Measurements from ENCODE around the gene VCPKMT. TPM values are rescaled to one million over a fixed set of nuclear protein-coding genes. Genes with fewer than 3 reads are reported as not detected.

The VCPKMT gene
- total RNA-seq, result 1 to 10 TPM; 2.6 to 5.0 TPM
- 1 to 10 TPM; 2.8 to 3.0 TPM for polyA plus RNA-seq

DNA sequence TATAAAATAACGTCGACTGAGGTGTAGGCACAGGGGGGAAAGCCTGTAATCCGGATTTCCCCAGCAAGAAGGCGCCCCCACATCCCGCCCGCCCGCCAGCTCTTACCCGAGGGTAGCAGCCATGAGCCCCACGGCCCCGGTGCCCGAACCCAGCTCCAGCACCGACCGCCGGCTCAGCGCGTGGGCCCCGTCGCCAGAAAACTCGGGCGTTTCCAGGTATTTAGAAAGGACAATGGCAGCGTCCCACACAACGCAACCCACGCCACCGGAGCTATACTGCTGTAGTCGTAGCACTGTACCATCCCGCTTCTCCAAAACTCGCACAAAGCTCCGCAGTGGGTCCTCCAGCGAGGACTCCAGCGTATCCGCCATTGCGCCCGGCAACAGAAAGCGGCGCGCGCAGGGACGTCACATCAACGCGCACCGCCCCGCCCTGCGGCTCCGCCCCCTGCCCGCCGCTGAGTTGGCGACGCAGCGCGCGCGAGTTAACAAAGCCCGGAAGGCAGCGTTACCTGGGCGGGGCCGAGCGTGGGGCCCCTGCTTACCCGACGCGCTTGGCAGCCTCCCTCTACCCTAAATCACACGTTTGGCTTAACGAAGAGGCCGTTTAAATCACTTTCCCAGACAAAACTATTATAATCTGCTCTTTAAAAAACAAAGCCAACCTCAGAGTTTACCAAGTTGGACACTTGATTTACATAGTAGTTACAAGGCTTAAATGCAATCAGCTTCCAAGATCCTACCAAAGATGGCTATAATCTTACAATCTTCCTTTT is at the start of gene VCPKMT:
TSS of gene VCPKMT (minus strand) at position 392 of the 776 bp plus-strand sequence. CDS start at position 372, 20 bp downstream.
- Histone ChIP-seq H3K4me3 (ENCODE audit: low read depth in 1 of 3, low read length in 3 of 3) (peak within 1 kb of the TSS; percentile 72 to 98 (median 73)), H3K36me3 (ENCODE audit: control insufficient read depth in 4 of 4, insufficient read depth in 3 of 4, low read depth in 1 of 4, low read length in 3 of 4) (peaks cover 0 to 24% (median 6%) of the 10 kb centered on the region in 4 donors), H3K9me3 (ENCODE audit: control insufficient read depth in 4 of 4, low read length in 3 of 4) (no peaks in the 10 kb centered on the region), H3K27me3 (ENCODE audit: control insufficient read depth in 4 of 4, insufficient read depth in 4 of 4, low read length in 3 of 4) (no peaks in the 10 kb centered on the region), H3K27ac (ENCODE audit: low read depth in 1 of 2, low read length in 2 of 2) (peak within 1 kb of the TSS; percentile 90), H3K4me1 (ENCODE audit: control insufficient read depth in 4 of 4, insufficient read depth in 4 of 4, low read length in 3 of 4) (peaks cover 2 to 16% (median 12%) of the 10 kb centered on the region in 4 donors), H3K9ac (ENCODE audit: low read depth in 1 of 2, low read length in 2 of 2) (peak within 1 kb of the TSS; percentile 96 to 98)
- WGBS, result under 1% methylated on average over 63 of the region's 63 CpGs
- no peak for TF ChIP-seq HNF4G (IDR thresholded peaks at IDR 0.05)
- peak in 1 of 2 donors; percentile 16 for TF ChIP-seq EGR1 (IDR thresholded peaks at IDR 0.05; ENCODE audit: low read depth in 2 of 2)
- TF ChIP-seq, protein P1, sequence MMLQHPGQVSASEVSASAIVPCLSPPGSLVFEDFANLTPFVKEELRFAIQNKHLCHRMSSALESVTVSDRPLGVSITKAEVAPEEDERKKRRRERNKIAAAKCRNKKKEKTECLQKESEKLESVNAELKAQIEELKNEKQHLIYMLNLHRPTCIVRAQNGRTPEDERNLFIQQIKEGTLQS (IDR thresholded peaks at IDR 0.05), result no peak
- peak; percentile 45 to 54 for TF ChIP-seq RAD21 (IDR thresholded peaks at IDR 0.05)
- TF ChIP-seq, protein P2, sequence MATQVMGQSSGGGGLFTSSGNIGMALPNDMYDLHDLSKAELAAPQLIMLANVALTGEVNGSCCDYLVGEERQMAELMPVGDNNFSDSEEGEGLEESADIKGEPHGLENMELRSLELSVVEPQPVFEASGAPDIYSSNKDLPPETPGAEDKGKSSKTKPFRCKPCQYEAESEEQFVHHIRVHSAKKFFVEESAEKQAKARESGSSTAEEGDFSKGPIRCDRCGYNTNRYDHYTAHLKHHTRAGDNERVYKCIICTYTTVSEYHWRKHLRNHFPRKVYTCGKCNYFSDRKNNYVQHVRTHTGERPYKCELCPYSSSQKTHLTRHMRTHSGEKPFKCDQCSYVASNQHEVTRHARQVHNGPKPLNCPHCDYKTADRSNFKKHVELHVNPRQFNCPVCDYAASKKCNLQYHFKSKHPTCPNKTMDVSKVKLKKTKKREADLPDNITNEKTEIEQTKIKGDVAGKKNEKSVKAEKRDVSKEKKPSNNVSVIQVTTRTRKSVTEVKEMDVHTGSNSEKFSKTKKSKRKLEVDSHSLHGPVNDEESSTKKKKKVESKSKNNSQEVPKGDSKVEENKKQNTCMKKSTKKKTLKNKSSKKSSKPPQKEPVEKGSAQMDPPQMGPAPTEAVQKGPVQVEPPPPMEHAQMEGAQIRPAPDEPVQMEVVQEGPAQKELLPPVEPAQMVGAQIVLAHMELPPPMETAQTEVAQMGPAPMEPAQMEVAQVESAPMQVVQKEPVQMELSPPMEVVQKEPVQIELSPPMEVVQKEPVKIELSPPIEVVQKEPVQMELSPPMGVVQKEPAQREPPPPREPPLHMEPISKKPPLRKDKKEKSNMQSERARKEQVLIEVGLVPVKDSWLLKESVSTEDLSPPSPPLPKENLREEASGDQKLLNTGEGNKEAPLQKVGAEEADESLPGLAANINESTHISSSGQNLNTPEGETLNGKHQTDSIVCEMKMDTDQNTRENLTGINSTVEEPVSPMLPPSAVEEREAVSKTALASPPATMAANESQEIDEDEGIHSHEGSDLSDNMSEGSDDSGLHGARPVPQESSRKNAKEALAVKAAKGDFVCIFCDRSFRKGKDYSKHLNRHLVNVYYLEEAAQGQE (IDR thresholded peaks at IDR 0.05), result peak; percentile 75
- peak; percentile 36 for TF ChIP-seq TAF1 (conservative IDR thresholded peaks at IDR 0.05)
- TF ChIP-seq YY1 (IDR thresholded peaks at IDR 0.05), result peak; percentile 98
- no peak for TF ChIP-seq FOXA2 (IDR thresholded peaks at IDR 0.05)
- peak in 1 of 2 donors; percentile 58 for TF ChIP-seq GABPA (IDR thresholded peaks at IDR 0.05 in 1 of 2, conservative IDR thresholded peaks at IDR 0.05 in 1 of 2)
- TF ChIP-seq JUND (IDR thresholded peaks at IDR 0.05), result no peak
- TF ChIP-seq SP1 (IDR thresholded peaks at IDR 0.05), result peak; percentile 64
- peak; percentile 96 for DNase-seq (ENCODE audit: low spot score)

DNA sequence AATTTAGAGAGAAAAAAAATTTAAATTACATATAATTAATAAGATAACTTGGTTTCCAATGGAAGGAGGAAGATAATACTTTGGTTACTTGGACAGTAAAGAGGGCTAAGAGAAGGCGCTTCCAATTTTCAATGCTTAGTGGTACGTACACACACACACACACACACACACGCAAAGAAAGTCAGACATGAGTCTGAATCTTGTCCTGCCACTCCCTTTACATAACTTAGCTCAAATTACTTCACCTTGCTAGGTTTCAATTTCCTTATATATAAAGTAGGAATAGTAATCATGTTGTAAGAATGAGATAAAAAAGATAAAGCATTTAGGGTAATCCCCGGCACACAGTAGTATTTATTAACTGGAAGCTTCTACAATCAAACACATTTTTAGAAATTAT is 39.7 kb upstream of the VCPKMT start:
- Histone ChIP-seq H3K4me1 (ENCODE audit: control insufficient read depth in 4 of 4, insufficient read depth in 4 of 4, low read length in 3 of 4) (no peaks in the 10 kb centered on the region), H3K27ac (ENCODE audit: low read depth in 1 of 2, low read length in 2 of 2) (no peak overlapping the region), H3K36me3 (ENCODE audit: control insufficient read depth in 4 of 4, insufficient read depth in 3 of 4, low read depth in 1 of 4, low read length in 3 of 4) (peaks cover 10 to 28% (median 20%) of the 10 kb centered on the region in 4 donors), H3K9ac (ENCODE audit: low read depth in 1 of 2, low read length in 2 of 2) (no peak overlapping the region), H3K27me3 (ENCODE audit: control insufficient read depth in 4 of 4, insufficient read depth in 4 of 4, low read length in 3 of 4) (no peaks in the 10 kb centered on the region), H3K9me3 (ENCODE audit: control insufficient read depth in 4 of 4, low read length in 3 of 4) (no peaks in the 10 kb centered on the region), H3K4me3 (ENCODE audit: low read depth in 1 of 3, low read length in 3 of 3) (no peak overlapping the region)
- TF ChIP-seq YY1 (IDR thresholded peaks at IDR 0.05), result no peak
- over 99% methylated on average over 4 of the region's 4 CpGs for WGBS
- DNase-seq (ENCODE audit: low spot score), result no peak

DNA sequence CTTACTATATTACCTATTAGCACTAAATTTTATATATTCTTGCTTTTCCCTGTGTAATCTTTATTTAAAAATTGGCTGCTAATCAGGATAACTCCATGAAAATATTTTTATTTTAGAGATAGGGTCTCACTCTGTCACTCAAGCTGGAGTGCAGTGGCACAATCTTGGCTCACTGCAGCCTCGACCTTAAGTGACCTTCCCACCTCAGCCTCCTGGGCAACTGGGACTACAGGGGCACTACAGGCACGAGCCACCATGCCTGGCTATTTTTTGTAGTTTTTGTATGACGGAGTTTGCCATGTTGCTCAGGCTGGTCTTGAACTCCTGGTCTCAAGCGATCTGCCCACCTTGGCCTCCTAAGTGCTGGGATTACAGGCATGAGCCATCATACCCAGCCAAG is 32.4 kb upstream of the VCPKMT start:
- no peak overlapping the region for H3K9ac ChIP-seq (ENCODE audit: low read depth in 1 of 2, low read length in 2 of 2)
- no peak overlapping the region for H3K27ac ChIP-seq (ENCODE audit: low read depth in 1 of 2, low read length in 2 of 2)
- no peak for TF ChIP-seq YY1 (IDR thresholded peaks at IDR 0.05)
- no peak for TF ChIP-seq TAF1 (conservative IDR thresholded peaks at IDR 0.05)
- H3K36me3 ChIP-seq (ENCODE audit: control insufficient read depth in 4 of 4, insufficient read depth in 3 of 4, low read depth in 1 of 4, low read length in 3 of 4), result peaks cover 3 to 18% (median 11%) of the 10 kb centered on the region in 4 donors
- no peaks in the 10 kb centered on the region for H3K9me3 ChIP-seq (ENCODE audit: control insufficient read depth in 4 of 4, low read length in 3 of 4)
- H3K4me3 ChIP-seq (ENCODE audit: low read depth in 1 of 3, low read length in 3 of 3), result no peak overlapping the region
- WGBS, result 92% methylated on average over 4 of the region's 4 CpGs
- no peaks in the 10 kb centered on the region for H3K27me3 ChIP-seq (ENCODE audit: control insufficient read depth in 4 of 4, insufficient read depth in 4 of 4, low read length in 3 of 4)
- H3K4me1 ChIP-seq (ENCODE audit: control insufficient read depth in 4 of 4, insufficient read depth in 4 of 4, low read length in 3 of 4), result no peaks in the 10 kb centered on the region
- DNase-seq (ENCODE audit: low spot score), result no peak

All from liver (tissue), 9 donors.